Measurements from ENCODE around the gene GPR173. TPM values are rescaled to one million over a fixed set of nuclear protein-coding genes. Genes with fewer than 3 reads are reported as not detected.

Gene GPR173
- total and polyA plus RNA-seq, 9 of the 15 experiments (the other 6 are each of a cell fraction or from before 2014, with no cell fraction given) = 0.01 TPM; not detected in 8

DNA sequence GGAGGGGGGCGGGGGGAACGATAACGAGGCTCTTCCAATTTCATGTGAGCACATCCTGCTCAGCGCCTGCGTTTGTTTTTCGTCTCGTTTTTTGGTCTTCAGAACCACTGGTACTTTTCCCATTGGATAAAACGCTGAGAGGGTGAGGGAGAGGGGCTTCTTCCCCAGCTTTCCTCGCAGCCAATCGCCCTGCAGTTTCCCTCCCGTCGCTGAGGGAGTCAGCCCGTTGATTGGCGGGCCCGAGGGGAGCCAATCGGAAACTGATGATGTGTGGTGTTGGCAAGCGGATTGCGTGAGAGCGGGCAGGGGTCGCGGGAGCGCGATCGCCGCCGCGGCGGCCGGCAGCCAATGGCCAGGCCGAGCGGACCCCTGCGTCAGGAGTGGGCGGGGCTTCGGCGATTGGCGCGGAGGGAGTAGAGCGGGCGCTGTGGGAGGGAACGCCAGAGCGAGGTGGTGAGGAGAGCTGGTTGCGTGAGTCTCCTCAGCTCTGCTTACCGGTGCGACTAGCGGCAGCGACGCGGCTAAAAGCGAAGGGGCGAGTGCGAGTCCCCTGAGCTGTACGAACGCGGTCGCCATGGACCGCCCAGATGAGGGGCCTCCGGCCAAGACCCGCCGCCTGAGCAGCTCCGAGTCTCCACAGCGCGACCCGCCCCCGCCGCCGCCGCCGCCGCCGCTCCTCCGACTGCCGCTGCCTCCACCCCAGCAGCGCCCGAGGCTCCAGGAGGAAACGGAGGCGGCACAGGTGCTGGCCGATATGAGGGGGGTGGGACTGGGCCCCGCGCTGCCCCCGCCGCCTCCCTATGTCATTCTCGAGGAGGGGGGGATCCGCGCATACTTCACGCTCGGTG is 33.6 kb downstream of the GPR173 start, which contains the start of gene TSPYL2 (continued):
- TF ChIP-seq RBFOX2 (IDR thresholded peaks at IDR 0.05; ENCODE audit: low read depth, low read length) (peak; percentile 99), SPI1 (IDR thresholded peaks at IDR 0.05; ENCODE audit: borderline replicate concordance, low read depth, low read length) (no peak), POLR2B (IDR thresholded peaks at IDR 0.05; ENCODE audit: low read depth, partially characterized antibody) (peak; percentile 78), PHF8 (IDR thresholded peaks at IDR 0.05; ENCODE audit: borderline replicate concordance, low read length) (peak; percentile 76; the same call in 1 of the 2 replicates), ZNF12 (CRISPR knock-in tag; IDR thresholded peaks at IDR 0.05) (no peak), CTBP1 (IDR thresholded peaks at IDR 0.05; ENCODE audit: borderline replicate concordance) (0 out of 2 replicates have a peak, but pooled peaks have one; percentile 45), MEIS2 (IDR thresholded peaks at IDR 0.05; ENCODE audit: partially characterized antibody) (peak; percentile 35), MBD2 (IDR thresholded peaks at IDR 0.05; ENCODE audit: borderline replicate concordance, low read depth) (peak; percentile 52; the same call in 1 of the 2 replicates), CXXC5 (CRISPR knock-in tag; IDR thresholded peaks at IDR 0.05) (peak; percentile 69), ZNF121 (CRISPR knock-in tag; conservative IDR thresholded peaks at IDR 0.05) (no peak), ARID2 (IDR thresholded peaks at IDR 0.05) (no peak), RBM39 (optimal IDR thresholded peaks at IDR 0.05; ENCODE audit: low read depth, low read length) (no peak), NRF1 (conservative IDR thresholded peaks at IDR 0.05 in 1 of 2, IDR thresholded peaks at IDR 0.05 in 1 of 2) (peak; percentile 76 to 80), KDM5B (IDR thresholded peaks at IDR 0.05; ENCODE audit: insufficient replicate concordance, low read depth, low read length) (peak; percentile 95), CREB1 (IDR thresholded peaks at IDR 0.05) (peak; percentile 67), CREB1 (CRISPR knock-in tag; IDR thresholded peaks at IDR 0.05) (peak; percentile 81)
- TF ChIP-seq, protein P1, sequence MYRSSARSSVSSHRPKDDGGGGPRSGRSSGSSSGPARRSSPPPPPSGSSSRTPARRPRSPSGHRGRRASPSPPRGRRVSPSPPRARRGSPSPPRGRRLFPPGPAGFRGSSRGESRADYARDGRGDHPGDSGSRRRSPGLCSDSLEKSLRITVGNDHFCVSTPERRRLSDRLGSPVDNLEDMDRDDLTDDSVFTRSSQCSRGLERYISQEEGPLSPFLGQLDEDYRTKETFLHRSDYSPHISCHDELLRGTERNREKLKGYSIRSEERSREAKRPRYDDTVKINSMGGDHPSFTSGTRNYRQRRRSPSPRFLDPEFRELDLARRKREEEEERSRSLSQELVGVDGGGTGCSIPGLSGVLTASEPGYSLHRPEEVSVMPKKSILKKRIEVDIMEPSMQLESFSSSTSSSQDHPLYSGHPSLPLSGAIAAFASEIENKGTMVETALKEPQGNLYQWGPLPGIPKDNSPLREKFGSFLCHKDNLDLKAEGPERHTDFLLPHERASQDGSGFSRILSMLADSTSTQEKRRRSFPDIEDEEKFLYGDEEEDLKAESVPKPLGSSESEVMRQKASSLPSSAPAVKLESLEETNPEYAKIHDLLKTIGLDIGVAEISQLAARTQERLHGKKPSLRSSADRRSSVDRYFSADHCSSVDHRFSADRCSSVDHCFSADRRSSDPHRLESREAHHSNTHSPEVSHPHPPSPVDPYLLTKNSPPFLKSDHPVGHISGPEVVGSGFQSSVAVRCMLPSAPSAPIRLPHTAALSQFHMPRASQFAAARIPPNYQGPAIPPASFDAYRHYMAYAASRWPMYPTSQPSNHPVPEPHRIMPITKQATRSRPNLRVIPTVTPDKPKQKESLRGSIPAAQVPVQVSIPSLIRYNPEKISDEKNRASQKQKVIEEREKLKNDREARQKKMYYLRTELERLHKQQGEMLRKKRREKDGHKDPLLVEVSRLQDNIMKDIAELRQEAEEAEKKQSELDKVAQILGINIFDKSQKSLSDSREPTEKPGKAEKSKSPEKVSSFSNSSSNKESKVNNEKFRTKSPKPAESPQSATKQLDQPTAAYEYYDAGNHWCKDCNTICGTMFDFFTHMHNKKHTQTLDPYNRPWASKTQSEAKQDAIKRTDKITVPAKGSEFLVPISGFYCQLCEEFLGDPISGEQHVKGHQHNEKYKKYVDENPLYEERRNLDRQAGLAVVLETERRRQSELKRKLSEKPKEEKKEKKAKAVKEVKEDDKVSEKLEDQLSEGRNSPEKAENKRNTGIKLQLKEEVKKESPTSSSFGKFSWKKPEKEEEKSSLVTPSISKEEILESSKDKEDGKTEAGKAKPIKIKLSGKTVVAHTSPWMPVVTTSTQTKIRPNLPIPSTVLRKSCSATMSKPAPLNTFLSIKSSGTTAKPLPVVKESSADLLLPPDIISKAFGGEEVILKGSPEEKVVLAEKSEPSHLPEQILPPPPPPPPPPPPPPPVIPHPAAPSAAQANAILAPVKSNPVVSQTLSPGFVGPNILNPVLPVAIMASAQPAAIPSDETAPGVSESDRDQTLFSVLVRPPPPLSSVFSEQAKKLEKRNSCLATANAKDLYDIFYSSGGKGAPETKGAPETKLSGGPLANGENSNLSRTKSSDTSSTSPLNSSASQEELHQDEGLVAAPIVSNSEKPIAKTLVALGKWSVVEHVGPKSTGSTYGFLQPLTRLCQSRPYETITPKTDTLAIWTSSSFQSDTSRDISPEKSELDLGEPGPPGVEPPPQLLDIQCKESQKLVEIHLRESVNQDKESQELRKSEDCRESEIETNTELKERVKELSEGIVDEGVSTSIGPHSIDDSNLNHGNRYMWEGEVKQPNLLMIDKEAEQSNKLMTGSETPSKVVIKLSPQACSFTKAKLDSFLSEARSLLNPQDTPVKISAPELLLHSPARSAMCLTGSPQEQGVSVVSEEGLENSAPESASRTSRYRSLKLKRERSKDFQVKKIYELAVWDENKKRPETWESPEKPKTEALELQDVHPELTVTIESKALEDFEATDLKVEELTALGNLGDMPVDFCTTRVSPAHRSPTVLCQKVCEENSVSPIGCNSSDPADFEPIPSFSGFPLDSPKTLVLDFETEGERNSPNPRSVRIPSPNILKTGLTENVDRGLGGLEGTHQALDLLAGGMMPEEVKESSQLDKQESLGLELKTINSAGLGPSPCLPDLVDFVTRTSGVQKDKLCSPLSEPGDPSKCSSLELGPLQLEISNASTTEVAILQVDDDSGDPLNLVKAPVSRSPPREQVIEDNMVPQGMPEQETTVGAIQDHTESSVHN (IDR thresholded peaks at IDR 0.05; ENCODE audit: borderline replicate concordance in 1 of 2, low read depth in 1 of 2) = no peak
- TF ChIP-seq, protein P2, sequence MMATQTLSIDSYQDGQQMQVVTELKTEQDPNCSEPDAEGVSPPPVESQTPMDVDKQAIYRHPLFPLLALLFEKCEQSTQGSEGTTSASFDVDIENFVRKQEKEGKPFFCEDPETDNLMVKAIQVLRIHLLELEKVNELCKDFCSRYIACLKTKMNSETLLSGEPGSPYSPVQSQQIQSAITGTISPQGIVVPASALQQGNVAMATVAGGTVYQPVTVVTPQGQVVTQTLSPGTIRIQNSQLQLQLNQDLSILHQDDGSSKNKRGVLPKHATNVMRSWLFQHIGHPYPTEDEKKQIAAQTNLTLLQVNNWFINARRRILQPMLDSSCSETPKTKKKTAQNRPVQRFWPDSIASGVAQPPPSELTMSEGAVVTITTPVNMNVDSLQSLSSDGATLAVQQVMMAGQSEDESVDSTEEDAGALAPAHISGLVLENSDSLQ (IDR thresholded peaks at IDR 0.05) = peak; percentile 96

Data from K562 (cell line).